SH-SY5Y (cell line): ENCODE results near the gene TSPAN13.

Experiments
- GATA2 ChIP-seq: IDR thresholded peaks from 2 replicates; pipeline ENCODE4 v1.6.1; 2011; ENCODE audit warnings: mild to moderate bottlenecking, low read depth, low read length
- GATA3 ChIP-seq: IDR thresholded peaks from 2 replicates; pipeline ENCODE4 v1.6.1; 2011; ENCODE audit warnings: low read depth, mild to moderate bottlenecking, low read length, moderate library complexity

- TF ChIP-seq GATA3 (no peak), GATA2 (no peak)
These were observed 13.5 kb upstream of the TSPAN13 start for GRCh38 chr7:16739863-16740622.
